GM19463 (cell line): ENCODE measurements around the gene SMCHD1.
"Not testable (repeated sequence)": the region's sequence is repeated elsewhere in the genome, so short reads cannot be mapped to it uniquely, and the experiment has no call there.

ENCODE experiments used
- ATAC-seq: cut with Tn5 transposase; IDR thresholded peaks from one replicate; pipeline ENCODE4 v1.9.1; 2021; ENCODE audit warnings: mild to moderate bottlenecking, moderate library complexity; ENCODE audit not compliant: unreplicated experiment

Gene SMCHD1

GRCh38 chr18:2809666-2810183 is 154.2 kb downstream of the SMCHD1 start:
- ATAC-seq: not testable (repeated sequence)

- no peak for ATAC-seq
These were observed 155.9 kb downstream of the SMCHD1 start for GRCh38 chr18:2811416-2811815.

GRCh38 chr18:2814928-2815327 is 159.4 kb downstream of the SMCHD1 start:
- ATAC-seq: no peak

- no peak for ATAC-seq
These were observed 162.8 kb downstream of the SMCHD1 start for GRCh38 chr18:2818281-2818680.

- no peak for ATAC-seq
These were observed 166.2 kb downstream of the SMCHD1 start for GRCh38 chr18:2821695-2822094.

- ATAC-seq: no peak
These were observed 166.8 kb downstream of the SMCHD1 start for GRCh38 chr18:2822213-2822921.

- ATAC-seq: no peak
These were observed 167.7 kb downstream of the SMCHD1 start for GRCh38 chr18:2823202-2823601.

- no peak for ATAC-seq
These were observed 168.4 kb downstream of the SMCHD1 start for GRCh38 chr18:2823966-2824365.

GRCh38 chr18:2824865-2825264 is 169.3 kb downstream of the SMCHD1 start:
- no peak for ATAC-seq

GRCh38 chr18:2825613-2826175 is 170.2 kb downstream of the SMCHD1 start:
- no peak for ATAC-seq

- ATAC-seq: no peak
These were observed 171.1 kb downstream of the SMCHD1 start for GRCh38 chr18:2826581-2826980.

- ATAC-seq: no peak
These were observed 171.5 kb downstream of the SMCHD1 start for GRCh38 chr18:2827061-2827460.

GRCh38 chr18:2836118-2836517 is 180.6 kb downstream of the SMCHD1 start:
- not testable (repeated sequence) for ATAC-seq

GRCh38 chr18:2837290-2837689 is 181.8 kb downstream of the SMCHD1 start:
- not testable (repeated sequence) for ATAC-seq

- ATAC-seq: no peak
These were observed 183.7 kb downstream of the SMCHD1 start for GRCh38 chr18:2839202-2839601.

GRCh38 chr18:2840521-2840920 is 185.0 kb downstream of the SMCHD1 start:
- no peak for ATAC-seq

GRCh38 chr18:2843146-2843545 is 187.6 kb downstream of the SMCHD1 start:
- no peak for ATAC-seq

- no peak for ATAC-seq
These were observed 189.6 kb downstream of the SMCHD1 start for GRCh38 chr18:2845172-2845571.

- ATAC-seq: peak; percentile 42
These were observed 191.2 kb downstream of the SMCHD1 start, which contains the start of gene EMILIN2 for GRCh38 chr18:2846636-2847316. Gene EMILIN2 (plus strand): TSS chr18:2847006. CDS start chr18:2847189, 183 bp downstream.

GRCh38 chr18:2847317-2848246 is 192.1 kb downstream of the SMCHD1 start:
- ATAC-seq: peak; percentile 42
